Measurements from ENCODE around the gene STEAP2. TPM values are rescaled to one million over a fixed set of nuclear protein-coding genes. Genes with fewer than 3 reads are reported as not detected.

The STEAP2 gene
- total RNA-seq: 10 to 100 TPM; 16.1 to 22.5 (median 19.3) TPM

DNA sequence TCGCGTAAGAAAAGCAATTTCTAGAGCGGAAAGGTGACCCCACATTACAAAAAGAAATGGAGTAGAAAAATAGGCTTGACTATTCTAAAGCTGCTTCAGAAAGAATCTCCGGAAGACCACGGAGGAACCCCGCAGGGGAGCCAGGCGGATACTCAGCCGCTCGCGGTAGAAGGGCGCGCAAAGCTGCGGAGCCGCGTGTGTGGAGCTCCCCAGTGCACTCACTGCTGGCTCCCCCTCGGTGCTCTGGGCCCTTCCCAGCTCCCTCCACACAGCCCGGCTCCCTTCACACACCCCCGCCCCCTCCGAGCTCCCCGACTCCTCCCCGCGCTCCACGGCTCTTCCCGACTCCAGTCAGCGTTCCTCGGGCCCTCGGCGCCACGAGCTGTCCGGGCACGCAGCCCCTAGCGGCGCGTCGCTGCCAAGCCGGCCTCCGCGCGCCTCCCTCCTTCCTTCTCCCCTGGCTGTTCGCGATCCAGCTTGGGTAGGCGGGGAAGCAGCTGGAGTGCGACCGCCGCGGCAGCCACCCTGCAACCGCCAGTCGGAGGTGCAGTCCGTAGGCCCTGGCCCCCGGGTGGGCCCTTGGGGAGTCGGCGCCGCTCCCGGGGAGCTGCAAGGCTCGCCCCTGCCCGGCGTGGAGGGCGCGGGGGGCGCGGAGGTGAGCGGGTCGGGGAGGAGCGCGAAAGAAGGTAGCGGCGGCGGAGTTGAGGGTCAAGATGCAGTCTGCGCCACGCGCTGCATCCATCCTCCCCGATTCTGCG is at the start of gene STEAP2:
Gene STEAP2 (plus strand): TSS at position 350 of the 758 bp plus-strand sequence. CDS start 13,343 bp downstream, outside the sequence.
- intact Hi-C loops (cut with DNase I): loop anchor here (5.0 kb wide), 2 partner anchors 36 to 54 kb away; partner anchors contain the start of gene CFAP69
- H3K4me3 ChIP-seq: peak within 1 kb of the TSS; percentile 77 to 84 (median 79)
- H3K27ac ChIP-seq (replicated peaks in 1 of 4): peak within 1 kb of the TSS; percentile 87 to 91 (median 88)
- peaks cover 0 to 29% (median 19%) of the 10 kb centered on the region in 4 donors for H3K4me1 ChIP-seq
- WGBS: under 1% methylated on average over 42 of the region's 73 CpGs
- no peaks in the 10 kb centered on the region for H3K36me3 ChIP-seq
- peaks cover 0 to 8% (median 0%) of the 10 kb centered on the region in 4 donors for H3K27me3 ChIP-seq
- H3K9me3 ChIP-seq: no peaks in the 10 kb centered on the region
- TF ChIP-seq POLR2A (IDR thresholded peaks at IDR 0.05; ENCODE audit: low read depth) (peak; percentile 52), POLR2AphosphoS5 (IDR thresholded peaks at IDR 0.05) (peak; percentile 67 to 85), EP300 (IDR thresholded peaks at IDR 0.05) (no peak)
- TF ChIP-seq, protein P1, sequence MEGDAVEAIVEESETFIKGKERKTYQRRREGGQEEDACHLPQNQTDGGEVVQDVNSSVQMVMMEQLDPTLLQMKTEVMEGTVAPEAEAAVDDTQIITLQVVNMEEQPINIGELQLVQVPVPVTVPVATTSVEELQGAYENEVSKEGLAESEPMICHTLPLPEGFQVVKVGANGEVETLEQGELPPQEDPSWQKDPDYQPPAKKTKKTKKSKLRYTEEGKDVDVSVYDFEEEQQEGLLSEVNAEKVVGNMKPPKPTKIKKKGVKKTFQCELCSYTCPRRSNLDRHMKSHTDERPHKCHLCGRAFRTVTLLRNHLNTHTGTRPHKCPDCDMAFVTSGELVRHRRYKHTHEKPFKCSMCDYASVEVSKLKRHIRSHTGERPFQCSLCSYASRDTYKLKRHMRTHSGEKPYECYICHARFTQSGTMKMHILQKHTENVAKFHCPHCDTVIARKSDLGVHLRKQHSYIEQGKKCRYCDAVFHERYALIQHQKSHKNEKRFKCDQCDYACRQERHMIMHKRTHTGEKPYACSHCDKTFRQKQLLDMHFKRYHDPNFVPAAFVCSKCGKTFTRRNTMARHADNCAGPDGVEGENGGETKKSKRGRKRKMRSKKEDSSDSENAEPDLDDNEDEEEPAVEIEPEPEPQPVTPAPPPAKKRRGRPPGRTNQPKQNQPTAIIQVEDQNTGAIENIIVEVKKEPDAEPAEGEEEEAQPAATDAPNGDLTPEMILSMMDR (IDR thresholded peaks at IDR 0.05): peak; percentile 46 to 79 (median 48)
- DNase-seq (ENCODE audit: extremely low spot score): peak; percentile 96

DNA sequence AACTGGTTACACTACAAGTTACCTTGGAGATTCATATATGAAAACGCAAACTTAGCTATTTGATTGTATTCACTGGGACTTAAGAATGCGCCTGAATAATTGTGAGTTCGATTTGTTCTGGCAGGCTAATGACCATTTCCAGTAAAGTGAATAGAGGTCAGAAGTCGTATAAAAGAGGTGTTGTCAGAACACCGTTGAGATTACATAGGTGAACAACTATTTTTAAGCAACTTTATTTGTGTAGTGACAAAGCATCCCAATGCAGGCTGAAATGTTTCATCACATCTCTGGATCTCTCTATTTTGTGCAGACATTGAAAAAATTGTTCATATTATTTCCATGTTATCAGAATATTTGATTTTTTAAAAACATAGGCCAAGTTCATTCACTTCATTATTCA is 48.0 kb upstream of the STEAP2 start:
- WGBS: 91% methylated on average over 5 of the region's 5 CpGs
- no peak for DNase-seq (ENCODE audit: extremely low spot score)
- TF ChIP-seq POLR2AphosphoS5 (IDR thresholded peaks at IDR 0.05): no peak
- TF ChIP-seq POLR2A (IDR thresholded peaks at IDR 0.05; ENCODE audit: low read depth): no peak
- TF ChIP-seq EP300 (IDR thresholded peaks at IDR 0.05): no peak
- TF ChIP-seq, protein P1 (IDR thresholded peaks at IDR 0.05): no peak
- Histone ChIP-seq H3K36me3 (no peaks in the 10 kb centered on the region), H3K27ac (replicated peaks in 1 of 4) (no peak overlapping the region), H3K9me3 (no peaks in the 10 kb centered on the region), H3K27me3 (no peaks in the 10 kb centered on the region), H3K4me3 (no peak overlapping the region), H3K4me1 (no peaks in the 10 kb centered on the region)
- intact Hi-C loops (cut with DNase I): no loop called here

DNA sequence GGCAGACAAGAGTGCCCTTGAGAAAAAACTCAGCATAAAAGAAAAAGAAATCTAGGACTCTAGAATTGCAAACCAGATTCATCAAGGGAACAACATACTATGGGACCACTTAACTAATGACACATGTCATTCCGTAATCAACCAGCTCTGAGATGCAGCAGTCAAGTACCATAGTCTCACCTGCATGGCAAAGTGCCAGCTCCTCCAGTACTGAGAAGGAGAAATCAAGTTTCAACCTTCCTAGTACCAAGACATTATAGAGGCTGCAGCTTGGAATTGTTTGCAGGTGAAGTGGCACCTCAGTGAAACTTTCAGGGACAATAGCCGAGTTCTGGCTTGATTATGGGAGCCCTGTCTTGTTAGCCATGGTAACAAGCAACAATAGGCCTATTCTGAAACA is 45.8 kb upstream of the STEAP2 start:
- no peak for DNase-seq (ENCODE audit: extremely low spot score)
- H3K4me1 ChIP-seq: no peaks in the 10 kb centered on the region
- H3K36me3 ChIP-seq: no peaks in the 10 kb centered on the region
- no peak overlapping the region for H3K4me3 ChIP-seq
- no peak for TF ChIP-seq POLR2A (IDR thresholded peaks at IDR 0.05; ENCODE audit: low read depth)
- TF ChIP-seq, protein P1 (IDR thresholded peaks at IDR 0.05): no peak
- TF ChIP-seq EP300 (IDR thresholded peaks at IDR 0.05): no peak
- TF ChIP-seq POLR2AphosphoS5 (IDR thresholded peaks at IDR 0.05): no peak
- H3K27me3 ChIP-seq: no peaks in the 10 kb centered on the region
- H3K27ac ChIP-seq (replicated peaks in 1 of 4): no peak overlapping the region
- WGBS: 97% methylated on average over 2 of the region's 2 CpGs
- intact Hi-C loops (cut with DNase I): no loop called here
- no peaks in the 10 kb centered on the region for H3K9me3 ChIP-seq

DNA sequence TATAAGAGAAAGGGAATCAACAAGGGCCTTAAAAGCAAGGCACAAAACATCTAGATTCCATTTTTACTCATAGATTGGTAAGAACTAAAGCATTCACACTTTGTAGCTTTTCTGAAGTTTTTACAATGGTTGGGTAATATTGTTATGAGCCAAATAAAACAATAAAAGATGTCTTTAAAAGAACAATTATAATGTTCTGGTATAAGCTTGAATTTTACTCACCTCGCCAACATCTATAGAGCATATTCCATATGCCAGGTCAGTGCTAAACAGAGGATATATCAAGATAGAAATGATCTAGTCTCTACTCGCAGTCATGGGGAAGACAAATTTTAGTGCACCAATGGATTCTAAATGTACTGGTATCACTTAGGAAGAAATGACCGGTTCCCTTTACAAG is 45.4 kb upstream of the STEAP2 start:
- no peaks in the 10 kb centered on the region for H3K4me1 ChIP-seq
- intact Hi-C loops (cut with DNase I): no loop called here
- 93% methylated on average over 3 of the region's 3 CpGs for WGBS

More for the DNA sequence above, 45.4 kb upstream of the STEAP2 start:
- no peaks in the 10 kb centered on the region for H3K9me3 ChIP-seq
- H3K36me3 ChIP-seq: no peaks in the 10 kb centered on the region
- TF ChIP-seq, protein P1 (IDR thresholded peaks at IDR 0.05): no peak
- TF ChIP-seq POLR2AphosphoS5 (IDR thresholded peaks at IDR 0.05) (no peak), EP300 (IDR thresholded peaks at IDR 0.05) (no peak), POLR2A (IDR thresholded peaks at IDR 0.05; ENCODE audit: low read depth) (no peak)
- no peak for DNase-seq (ENCODE audit: extremely low spot score)
- no peaks in the 10 kb centered on the region for H3K27me3 ChIP-seq
- no peak overlapping the region for H3K4me3 ChIP-seq
- H3K27ac ChIP-seq (replicated peaks in 1 of 4): no peak overlapping the region

Measured in esophagus muscularis mucosa (tissue), 4 donors.